Placental pericyte (primary cell): ENCODE data around the gene SCO1. TPM values are rescaled to one million over a fixed set of nuclear protein-coding genes. Genes with fewer than 3 reads are reported as not detected.

Experiments
- total RNA-seq: library from RNA; depleted of rRNA; stranded (reverse); fragments of >200 nt; gene quantifications from 2 replicates; pipeline ENCODE4 v1.2.3, GENCODE V29; 2012

SCO1 gene
- total RNA-seq, result 20.1 and 20.2 TPM in 2 replicates

GRCh38 chr17:10697092-10698081, at the start of gene SCO1, which contains the start of gene ADPRM:
TSS of gene SCO1 (minus strand) at chr17:10697533. CDS start at chr17:10697507, 26 bp downstream.
TSS of gene ADPRM (plus strand) at chr17:10697594. CDS start at chr17:10704927, 7,333 bp downstream.

GRCh38 chr17:10729334-10730193, 32.2 kb upstream of the SCO1 start, which contains the start of gene TMEM220:
TSS of gene TMEM220 (minus strand) at chr17:10730023. CDS start at chr17:10729851, 172 bp downstream.

GRCh38 chr17:10657148-10657547, 40.2 kb downstream of the SCO1 start, which contains the start of gene MYH3:
TSS of gene MYH3 (minus strand) at chr17:10657309. CDS start at chr17:10655064, 2,245 bp downstream.

Other genes with a start within 250 kb of the SCO1 start
- not detected in 2 replicates for gene MYH4, start 228.0 kb downstream of the SCO1 start, total RNA-seq
- not detected in 2 replicates for gene MYH1, start 179.0 kb downstream of the SCO1 start, total RNA-seq
- gene MYH2, start 147.9 kb downstream of the SCO1 start, total RNA-seq, result not detected in 2 replicates
- gene MYH3, start 40.2 kb downstream of the SCO1 start, total RNA-seq, result 0.22 and 0.86 TPM in 2 replicates
- 10.0 and 11.6 TPM in 2 replicates for gene ADPRM, start 61 bp upstream of the SCO1 start, total RNA-seq
- gene TMEM220, start 32.5 kb upstream of the SCO1 start, total RNA-seq, result 1.6 and 1.8 TPM in 2 replicates
- gene TMEM238L, start 106.6 kb upstream of the SCO1 start, total RNA-seq, result not detected in 2 replicates
- gene PIRT, start 140.6 kb upstream of the SCO1 start, total RNA-seq, result not detected in 2 replicates